Stimulated activated CD8-positive, alpha-beta memory T cell treated with anti-CD3 and anti-CD28 coated beads, Interleukin-4, amount 100 ng/mL, for 24 hours (primary cell): ENCODE data around the gene ZNF446.
A peak's percentile ranks its signal among the peaks of the same experiment; 100 is the strongest.
"Not testable (repeated sequence)": the region's sequence is repeated elsewhere in the genome, so short reads cannot be mapped to it uniquely, and the experiment has no call there.

Source experiments
- DNase-seq: peaks from one replicate; pipeline ENCODE4 v3.0.0-alpha.2; 2020; ENCODE audit warnings: low read depth

The ZNF446 gene

GRCh38 chr19:58470837-58471543, 5.2 kb upstream of the ZNF446 start:
- not testable (repeated sequence) for DNase-seq

GRCh38 chr19:58471736-58472135, 4.4 kb upstream of the ZNF446 start:
- no peak for DNase-seq

GRCh38 chr19:58473775-58474174, 2.4 kb upstream of the ZNF446 start:
- no peak for DNase-seq

GRCh38 chr19:58474291-58474996, 1.7 kb upstream of the ZNF446 start:
- no peak for DNase-seq

- no peak for DNase-seq
These were observed 997 bp upstream of the ZNF446 start for GRCh38 chr19:58474997-58475713.

- DNase-seq, result no peak
These were observed 405 bp downstream of the ZNF446 start for GRCh38 chr19:58476498-58477015.

GRCh38 chr19:58477130-58477529, 978 bp downstream of the ZNF446 start:
- DNase-seq, result no peak

- DNase-seq, result no peak
These were observed 1.7 kb downstream of the ZNF446 start for GRCh38 chr19:58477871-58478270.

- no peak for DNase-seq
These were observed 3.2 kb downstream of the ZNF446 start for GRCh38 chr19:58479303-58479702.

GRCh38 chr19:58479736-58480480, 3.8 kb downstream of the ZNF446 start:
- DNase-seq, result no peak

- no peak for DNase-seq
These were observed 4.3 kb downstream of the ZNF446 start for GRCh38 chr19:58480481-58480830.

- DNase-seq, result no peak
These were observed 4.7 kb downstream of the ZNF446 start for GRCh38 chr19:58480831-58481230.

- no peak for DNase-seq
These were observed 6.2 kb downstream of the ZNF446 start for GRCh38 chr19:58482372-58482771.

GRCh38 chr19:58483776-58484175, 7.6 kb downstream of the ZNF446 start:
- no peak for DNase-seq

GRCh38 chr19:58484349-58484748, 8.2 kb downstream of the ZNF446 start:
- DNase-seq, result not testable (repeated sequence)

- no peak for DNase-seq
These were observed 15.2 kb downstream of the ZNF446 start for GRCh38 chr19:58491393-58491792.

- DNase-seq, result no peak
These were observed 16.1 kb downstream of the ZNF446 start for GRCh38 chr19:58492265-58492664.

GRCh38 chr19:58497634-58498170, 21.6 kb downstream of the ZNF446 start:
- no peak for DNase-seq

GRCh38 chr19:58498316-58499020, 22.3 kb downstream of the ZNF446 start:
- DNase-seq, result no peak

GRCh38 chr19:58499021-58499927, 23.1 kb downstream of the ZNF446 start:
- peak; percentile 99 for DNase-seq
